Naive thymus-derived CD4-positive, alpha-beta T cell (primary cell): ENCODE measurements around the gene CCNYL1. TPM values are rescaled to one million over a fixed set of nuclear protein-coding genes. Genes with fewer than 3 reads are reported as not detected.
"Not testable (repeated sequence)": the region's sequence is repeated elsewhere in the genome, so short reads cannot be mapped to it uniquely, and the experiment has no call there.

Experiments
- ATAC-seq: fragments of 150-1000 bp; cut with Tn5 transposase; 2 replicates; pipeline ENCODE4 v1.10.0; 2021; ENCODE audit warnings: mild to moderate bottlenecking, moderate library complexity
- CTCF ChIA-PET: fragments of 350-600 bp; sonication (Branson Sonifier 250); formaldehyde crosslinking; loops from one replicate; lab custom pipeline; 2021; ENCODE audit warnings: antibody characterized with exemption; lab: Charles Lee
- POLR2A ChIA-PET: fragments of 350-600 bp; sonication (Branson Sonifier 250); formaldehyde crosslinking; loops from one replicate; lab custom pipeline; 2021; ENCODE audit warnings: antibody characterized with exemption, inconsistent platforms; lab: Charles Lee
- DNase-seq, 9 donors: peaks; one replicate each; pipeline versions ENCODE4 v3.0.0 to v3.0.0-alpha.2; 2020 to 2022; ENCODE audit warnings: mixed read lengths in 1 of 9
- H3K27ac ChIP-seq: one replicate; pipeline ENCODE4 v1.7.0; 2013; ENCODE audit warnings: mild to moderate bottlenecking, low read depth, low read length, moderate library complexity
- H3K27me3 ChIP-seq, 2 donors: one replicate each; pipeline ENCODE4 v1.7.0; 2013; ENCODE audit warnings: low read length in 2 of 2, mild to moderate bottlenecking in 2 of 2, moderate library complexity in 2 of 2; ENCODE audit not compliant: control insufficient read depth in 2 of 2, insufficient read depth in 2 of 2
- H3K36me3 ChIP-seq, 3 experiments: 1 replicate in 2 of 3; 2 replicates in 1 of 3; pipeline ENCODE4 v1.7.0; 2013; ENCODE audit warnings: low read length in 3 of 3, mild to moderate bottlenecking in 3 of 3, moderate library complexity in 1 of 3; ENCODE audit not compliant: insufficient read depth in 3 of 3, control insufficient read depth in 2 of 3
- H3K4me1 ChIP-seq, 2 donors: one replicate each; pipeline ENCODE4 v1.7.0; 2013; ENCODE audit warnings: low read length in 2 of 2, mild to moderate bottlenecking in 2 of 2, moderate library complexity in 1 of 2; ENCODE audit not compliant: control insufficient read depth in 2 of 2, insufficient read depth in 2 of 2
- H3K4me3 ChIP-seq: 2 replicates; pipeline ENCODE4 v1.7.0; 2013; ENCODE audit warnings: mild to moderate bottlenecking, low read length
- H3K9me3 ChIP-seq, 3 experiments: 1 replicate in 2 of 3; 2 replicates in 1 of 3; pipeline ENCODE4 v1.7.0; 2013; ENCODE audit warnings: low read length in 3 of 3; ENCODE audit not compliant: control insufficient read depth in 2 of 3
- H3K27ac Mint-ChIP-seq, 9 donors: one replicate each; pipeline ENCODE4 v1.8.0; 2020 to 2022; ENCODE audit warnings: mixed read lengths in 9 of 9, mild to moderate bottlenecking in 8 of 9, moderate library complexity in 5 of 9, inconsistent platforms in 2 of 9
- H3K27me3 Mint-ChIP-seq, 5 donors: one replicate each; pipeline ENCODE4 v1.8.0; 2021 to 2022; ENCODE audit warnings: mixed read lengths in 5 of 5, mild to moderate bottlenecking in 1 of 5
- H3K36me3 Mint-ChIP-seq, 5 donors: one replicate each; pipeline ENCODE4 v1.8.0; 2020 to 2022; ENCODE audit warnings: mixed read lengths in 5 of 5, mild to moderate bottlenecking in 3 of 5, inconsistent platforms in 1 of 5
- H3K4me1 Mint-ChIP-seq, 7 donors: one replicate each; pipeline ENCODE4 v1.8.0; 2020 to 2022; ENCODE audit warnings: mixed read lengths in 7 of 7, mild to moderate bottlenecking in 3 of 7, inconsistent platforms in 1 of 7
- H3K4me3 Mint-ChIP-seq, 10 donors: one replicate each; pipeline ENCODE4 v1.8.0; 2020 to 2022; ENCODE audit warnings: mild to moderate bottlenecking in 10 of 10, mixed read lengths in 10 of 10, moderate library complexity in 6 of 10, inconsistent platforms in 2 of 10
- H3K9me3 Mint-ChIP-seq, 11 donors: one replicate each; pipeline ENCODE4 v1.8.0; 2020 to 2022; ENCODE audit warnings: mixed read lengths in 11 of 11, mild to moderate bottlenecking in 4 of 11, inconsistent platforms in 1 of 11, moderate library complexity in 1 of 11
- intact Hi-C, 2 donors: fragments of 100-400 bp; cut with micrococcal nuclease; formaldehyde crosslinking; loops; one replicate each; pipeline ENCODE4 v1.15.1; 2023
- polyA plus RNA-seq, 2 donors: library from polyadenylated mRNA; unstranded; fragments of 300-500 nt; fragmentation: Illumina TruSeq; gene quantifications; one replicate each; pipeline ENCODE4 v1.2.3, GENCODE V29; 2021
- total RNA-seq, 6 experiments: library from RNA in 5 of 6; stranded (reverse) in 5 of 6; gene quantifications; 1 replicate in 5 of 6; 2 replicates in 1 of 6; pipeline ENCODE4 v1.2.3 and lab custom pipeline; 2021 to 2026

CCNYL1 gene
- total and polyA plus RNA-seq, 7 experiments from 2014 or later: 1.7 to 16.7 (median 9.5) TPM

- Histone ChIP-seq H3K4me3 (no peak overlapping the region), H3K4me1 (no peaks in the 10 kb centered on the region), H3K36me3 (no peaks in the 10 kb centered on the region), H3K9me3 (no peaks in the 10 kb centered on the region), H3K27me3 (no peaks in the 10 kb centered on the region), H3K27ac (no peak overlapping the region)
- Mint-ChIP-seq H3K36me3 (no peaks in the 10 kb centered on the region), H3K27me3 (peaks cover 0 to 5% (median 0%) of the 10 kb centered on the region in 5 donors), H3K4me3 (no peak overlapping the region), H3K27ac (no peak overlapping the region), H3K4me1 (peaks cover 0 to 5% (median 4%) of the 10 kb centered on the region in 7 donors), H3K9me3 (no peaks in the 10 kb centered on the region)
- intact Hi-C loops: no loop called here
- ChIA-PET POLR2A (no interaction called here), CTCF (no interaction called here)
- ATAC-seq (no peak), DNase-seq (no peak)
Observed at GRCh38 chr2:207695293-207695692, 16.1 kb upstream of the CCNYL1 start.

DNA sequence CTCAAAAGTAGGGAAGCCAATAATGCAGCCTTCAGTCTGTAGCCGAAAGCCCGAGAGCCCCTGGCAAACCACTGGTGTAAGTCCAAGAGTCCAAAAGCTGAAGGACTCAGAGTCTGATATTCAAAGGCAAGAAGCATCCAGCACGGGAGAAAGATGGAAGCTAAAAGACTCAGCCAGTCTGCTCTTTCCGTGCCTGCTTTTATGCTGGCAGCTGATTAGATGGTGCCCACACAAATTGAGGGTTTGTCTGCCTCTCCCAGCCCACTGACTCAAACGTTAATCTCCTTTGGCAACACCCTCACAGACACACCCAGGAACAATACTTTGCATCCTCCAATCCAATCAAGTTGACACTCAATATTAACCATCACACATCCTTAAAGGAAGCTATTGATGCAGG, 14.5 kb upstream of the CCNYL1 start:
- H3K27ac Mint-ChIP-seq, H3K9me3 ChIP-seq, POLR2A ChIA-PET, H3K36me3 ChIP-seq, CTCF ChIA-PET, H3K36me3 Mint-ChIP-seq, H3K4me1 Mint-ChIP-seq, H3K27me3 Mint-ChIP-seq, H3K9me3 Mint-ChIP-seq, H3K4me1 ChIP-seq, DNase-seq, intact Hi-C loops, H3K27me3 ChIP-seq, H3K4me3 Mint-ChIP-seq, H3K4me3 ChIP-seq, ATAC-seq, H3K27ac ChIP-seq: not testable (repeated sequence)

GRCh38 chr2:207697411-207697810, 14.0 kb upstream of the CCNYL1 start:
- no peaks in the 10 kb centered on the region for H3K4me1 ChIP-seq
- Mint-ChIP-seq H3K27ac (no peak overlapping the region), H3K9me3 (no peaks in the 10 kb centered on the region), H3K27me3 (peaks cover 0 to 5% (median 0%) of the 10 kb centered on the region in 5 donors), H3K36me3 (no peaks in the 10 kb centered on the region), H3K4me1 (peaks cover 0 to 1% (median under 1%) of the 10 kb centered on the region in 7 donors), H3K4me3 (no peak overlapping the region)
- ChIA-PET CTCF (no interaction called here), POLR2A (no interaction called here)
- no peak overlapping the region for H3K27ac ChIP-seq
- ATAC-seq (no peak), DNase-seq (no peak)
- H3K9me3 ChIP-seq: no peaks in the 10 kb centered on the region
- no peaks in the 10 kb centered on the region for H3K36me3 ChIP-seq
- no peaks in the 10 kb centered on the region for H3K27me3 ChIP-seq
- no peak overlapping the region for H3K4me3 ChIP-seq
- intact Hi-C loops: no loop called here

- ChIA-PET POLR2A (no interaction called here), CTCF (interaction anchor here (0.6 kb wide), 1 partner anchor 262 kb away, joined by 3 read pairs; no protein-coding TSS in a partner anchor)
- H3K27ac ChIP-seq: no peak overlapping the region
Observed at GRCh38 chr2:207698301-207698700, 13.1 kb upstream of the CCNYL1 start.

DNA sequence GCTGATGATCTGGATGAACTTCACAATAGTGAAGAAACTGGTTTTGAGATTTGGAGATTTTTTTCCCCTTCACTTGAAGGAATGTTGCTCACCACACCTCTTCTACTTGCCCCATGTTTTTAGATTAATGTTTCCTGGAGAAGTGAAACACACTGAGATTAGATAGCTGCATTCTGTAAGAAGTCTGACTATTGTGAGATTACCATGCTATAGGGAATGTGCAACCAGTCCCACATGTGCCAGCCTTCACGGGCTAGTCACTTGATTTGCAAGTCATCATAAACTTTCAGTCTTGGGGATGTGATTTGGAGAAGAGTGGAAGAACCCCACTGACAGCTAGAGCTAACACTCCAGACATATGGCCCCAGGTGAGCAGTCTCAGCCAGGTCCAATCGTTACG, 7.4 kb upstream of the CCNYL1 start:
- Mint-ChIP-seq H3K9me3 (no peaks in the 10 kb centered on the region), H3K27ac (no peak overlapping the region), H3K27me3 (peaks cover 0 to 3% (median 0%) of the 10 kb centered on the region in 5 donors), H3K4me1 (peaks cover 0 to 6% (median 0%) of the 10 kb centered on the region in 7 donors), H3K4me3 (no peak overlapping the region), H3K36me3 (no peaks in the 10 kb centered on the region)
- no peak for DNase-seq
- Histone ChIP-seq H3K36me3 (no peaks in the 10 kb centered on the region), H3K4me3 (no peak overlapping the region), H3K27ac (no peak overlapping the region), H3K4me1 (no peaks in the 10 kb centered on the region), H3K9me3 (no peaks in the 10 kb centered on the region), H3K27me3 (no peaks in the 10 kb centered on the region)
- intact Hi-C loops: no loop called here
- ChIA-PET CTCF (interaction anchor here (0.9 kb wide), 1 partner anchor 78 kb away, joined by 3 read pairs; no protein-coding TSS in a partner anchor), POLR2A (no interaction called here)
- ATAC-seq: no peak

More at GRCh38 chr2:207698301-207698700, 13.1 kb upstream of the CCNYL1 start:
- Mint-ChIP-seq H3K9me3 (no peaks in the 10 kb centered on the region), H3K27ac (no peak overlapping the region), H3K27me3 (peaks cover 0 to 2% (median 0%) of the 10 kb centered on the region in 5 donors), H3K36me3 (no peaks in the 10 kb centered on the region), H3K4me3 (no peak overlapping the region), H3K4me1 (no peaks in the 10 kb centered on the region)
- Histone ChIP-seq H3K9me3 (no peaks in the 10 kb centered on the region), H3K4me3 (no peak overlapping the region), H3K4me1 (no peaks in the 10 kb centered on the region), H3K27me3 (no peaks in the 10 kb centered on the region), H3K36me3 (no peaks in the 10 kb centered on the region)
- ATAC-seq: peak; percentile 46
- intact Hi-C loops: no loop called here
- DNase-seq: no peak

- DNase-seq (no peak), ATAC-seq (no peak)
- no peak overlapping the region for H3K27ac Mint-ChIP-seq
- peaks cover 0 to 6% (median 0%) of the 10 kb centered on the region in 7 donors for H3K4me1 Mint-ChIP-seq
- H3K4me1 ChIP-seq: no peaks in the 10 kb centered on the region
- H3K4me3 ChIP-seq: no peak overlapping the region
- peaks cover 0 to 3% (median 0%) of the 10 kb centered on the region in 5 donors for H3K27me3 Mint-ChIP-seq
- H3K9me3 ChIP-seq: no peaks in the 10 kb centered on the region
- no peaks in the 10 kb centered on the region for H3K9me3 Mint-ChIP-seq
- intact Hi-C loops: no loop called here
- H3K27me3 ChIP-seq: no peaks in the 10 kb centered on the region
- ChIA-PET CTCF (interaction anchor here (0.9 kb wide), 1 partner anchor 78 kb away, joined by 3 read pairs; no protein-coding TSS in a partner anchor), POLR2A (interaction anchor here (0.6 kb wide), 1 partner anchor 180 kb away, joined by 3 read pairs; no protein-coding TSS in a partner anchor)
- no peak overlapping the region for H3K27ac ChIP-seq
- no peak overlapping the region for H3K4me3 Mint-ChIP-seq
- no peaks in the 10 kb centered on the region for H3K36me3 ChIP-seq
- no peaks in the 10 kb centered on the region for H3K36me3 Mint-ChIP-seq
Observed at GRCh38 chr2:207704671-207705070, 6.8 kb upstream of the CCNYL1 start.
